ENCODE measurements around the gene NFYA. TPM values are rescaled to one million over a fixed set of nuclear protein-coding genes. Genes with fewer than 3 reads are reported as not detected.

NFYA gene
- total and polyA plus RNA-seq, 7 donors = 2.7 to 14.2 (median 11.9) TPM

GRCh38 chr6:41062056-41062455 is 10.7 kb upstream of the NFYA start:
- intact Hi-C loops (cut with DNase I) = loop anchor here in 1 of 2 donors (10.0 kb wide), 1 partner anchor 57 kb away; no protein-coding TSS in a partner anchor
- no peak for TF ChIP-seq CTCF (IDR thresholded peaks at IDR 0.05)
- Histone ChIP-seq H3K4me1 (peaks cover 53% of the 10 kb centered on the region), H3K27me3 (ENCODE audit: insufficient read depth in 3 of 3, low read length in 2 of 3) (no peaks in the 10 kb centered on the region), H3K4me3 (peak overlapping the region; percentile 63), H3K27ac (peak overlapping the region; percentile 92), H3K36me3 (ENCODE audit: insufficient read depth in 1 of 2, low read depth in 1 of 2) (peaks cover 2 to 71% of the 10 kb centered on the region in 2 donors), H3K9me3 (no peaks in the 10 kb centered on the region)
- no peak for DNase-seq
- ATAC-seq = no peak
- WGBS, 3 donors = 25 to 40% (median 33%) methylated on average over 1 of the region's 1 CpG

GRCh38 chr6:41063884-41064285 is 8.9 kb upstream of the NFYA start:
- intact Hi-C loops (cut with DNase I) = loop anchor here in 1 of 2 donors (10.0 kb wide), 1 partner anchor 59 kb away; no protein-coding TSS in a partner anchor
- Histone ChIP-seq H3K4me1 (peaks cover 48% of the 10 kb centered on the region), H3K27me3 (ENCODE audit: insufficient read depth in 3 of 3, low read length in 2 of 3) (no peaks in the 10 kb centered on the region), H3K9me3 (no peaks in the 10 kb centered on the region), H3K36me3 (ENCODE audit: insufficient read depth in 1 of 2, low read depth in 1 of 2) (peaks cover 2 to 82% of the 10 kb centered on the region in 2 donors), H3K27ac (peak overlapping the region; percentile 92), H3K4me3 (peak overlapping the region; percentile 63)
- WGBS, 3 donors = 32 to 60% (median 34%) methylated on average over 2 of the region's 2 CpGs
- ATAC-seq (peak; percentile 83 to 87 (median 86)), DNase-seq (no peak)
- no peak for TF ChIP-seq CTCF (IDR thresholded peaks at IDR 0.05)

- DNase-seq (no peak), ATAC-seq (no peak)
- H3K36me3 ChIP-seq (ENCODE audit: insufficient read depth in 1 of 2, low read depth in 1 of 2) = peaks cover 2 to 90% of the 10 kb centered on the region in 2 donors
- peaks cover 46% of the 10 kb centered on the region for H3K4me1 ChIP-seq
- H3K9me3 ChIP-seq = no peaks in the 10 kb centered on the region
- peak overlapping the region; percentile 63 for H3K4me3 ChIP-seq
- no peak for TF ChIP-seq CTCF (IDR thresholded peaks at IDR 0.05)
- H3K27me3 ChIP-seq (ENCODE audit: insufficient read depth in 3 of 3, low read length in 2 of 3) = no peaks in the 10 kb centered on the region
- H3K27ac ChIP-seq = peak overlapping the region; percentile 92
- intact Hi-C loops (cut with DNase I) = loop anchor here (5.0 to 10.0 kb wide), 3 partner anchors 38 to 60 kb away; no protein-coding TSS in a partner anchor
- WGBS, 3 donors = 39 to 69% (median 56%) methylated on average over 5 of the region's 5 CpGs
Observed at GRCh38 chr6:41064841-41065240, 7.9 kb upstream of the NFYA start.

GRCh38 chr6:41065550-41066026 is 7.2 kb upstream of the NFYA start:
- H3K36me3 ChIP-seq (ENCODE audit: insufficient read depth in 1 of 2, low read depth in 1 of 2) = peaks cover 2 to 92% of the 10 kb centered on the region in 2 donors
- intact Hi-C loops (cut with DNase I) = loop anchor here (5.0 to 10.0 kb wide), 3 partner anchors 38 to 61 kb away; no protein-coding TSS in a partner anchor
- WGBS, 3 donors = 73 to 82% (median 79%) methylated on average over 2 of the region's 2 CpGs
- ATAC-seq = no peak
- peak overlapping the region; percentile 92 for H3K27ac ChIP-seq
- no peak for TF ChIP-seq CTCF (IDR thresholded peaks at IDR 0.05)
- no peak for DNase-seq
- no peak overlapping the region for H3K4me3 ChIP-seq
- no peaks in the 10 kb centered on the region for H3K9me3 ChIP-seq
- H3K27me3 ChIP-seq (ENCODE audit: insufficient read depth in 3 of 3, low read length in 2 of 3) = no peaks in the 10 kb centered on the region
- peaks cover 39% of the 10 kb centered on the region for H3K4me1 ChIP-seq
